WTC11 (cell line): ENCODE data around the gene AXL. TPM values are rescaled to one million over a fixed set of nuclear protein-coding genes. Genes with fewer than 3 reads are reported as not detected.
"Not testable (repeated sequence)": the region's sequence is repeated elsewhere in the genome, so short reads cannot be mapped to it uniquely, and the experiment has no call there.

ENCODE experiments used
- ATAC-seq: fragments of 200-7000 bp; cut with Tn5 transposase; 2 replicates; pipeline ENCODE4 v1.10.0; 2021; ENCODE audit warnings: mild to moderate bottlenecking, moderate library complexity
- CTCF ChIA-PET: fragments of 300-600 bp; sonication (Branson Sonifier 250); formaldehyde crosslinking; loops from one replicate; lab custom pipeline; 2021; ENCODE audit warnings: antibody characterized with exemption; lab: Charles Lee
- POLR2A ChIA-PET: fragments of 350-600 bp; sonication (Branson Sonifier 250); formaldehyde crosslinking; loops from one replicate; lab custom pipeline; 2021; ENCODE audit warnings: antibody characterized with exemption; lab: Charles Lee
- DNase-seq: peaks from one replicate; pipeline ENCODE4 v3.0.0; 2021; ENCODE audit warnings: low spot score
- H3K27ac Mint-ChIP-seq: 2 replicates; pipeline ENCODE4 v1.8.0; 2021; ENCODE audit warnings: mixed read lengths
- H3K27me3 Mint-ChIP-seq: 2 replicates; pipeline ENCODE4 v1.8.0; 2021; ENCODE audit warnings: low read depth, mild to moderate bottlenecking, moderate library complexity, mixed read lengths
- H3K36me3 Mint-ChIP-seq: 2 replicates; pipeline ENCODE4 v1.8.0; 2021; ENCODE audit warnings: mixed read lengths
- H3K4me1 Mint-ChIP-seq: 2 replicates; pipeline ENCODE4 v1.8.0; 2022; ENCODE audit warnings: mixed read lengths
- H3K4me3 Mint-ChIP-seq: 2 replicates; pipeline ENCODE4 v1.8.0; 2021; ENCODE audit warnings: mild to moderate bottlenecking, moderate library complexity, mixed read lengths
- H3K9me3 Mint-ChIP-seq: 2 replicates; pipeline ENCODE4 v1.8.0; 2021; ENCODE audit warnings: mixed read lengths
- AR ChIP-seq: fragments of 250-450 bp; sonication (Bioruptor Pico); IDR thresholded peaks from 2 replicates; pipeline ENCODE4 v1.9.0; 2021; ENCODE audit warnings: mild to moderate bottlenecking
- ATF3 ChIP-seq: sonication (generic); formaldehyde crosslinking; conservative IDR thresholded peaks from 2 replicates; pipeline ENCODE4 v1.8.1; 2022; ENCODE audit warnings: mild to moderate bottlenecking, missing genetic modification reagents
- CREM ChIP-seq: sonication (generic); formaldehyde crosslinking; IDR thresholded peaks from 2 replicates; pipeline ENCODE4 v1.8.1; 2022; ENCODE audit warnings: mild to moderate bottlenecking, missing genetic modification reagents, moderate library complexity
- CTCF ChIP-seq: fragments of 200-600 bp; IDR thresholded peaks from 2 replicates; pipeline ENCODE4 v1.8.0; 2022; ENCODE audit warnings: antibody characterized with exemption
- ESRRA ChIP-seq: sonication (generic); formaldehyde crosslinking; IDR thresholded peaks from 2 replicates; pipeline ENCODE4 v1.8.1; 2022; ENCODE audit warnings: mild to moderate bottlenecking, missing genetic modification reagents, borderline replicate concordance
- FOXP4 ChIP-seq: sonication (generic); formaldehyde crosslinking; IDR thresholded peaks from 2 replicates; pipeline ENCODE4 v1.8.0; 2022; ENCODE audit warnings: mild to moderate bottlenecking, missing genetic modification reagents
- JAZF1 ChIP-seq: fragments of 250-450 bp; sonication (Bioruptor Pico); IDR thresholded peaks from 2 replicates; pipeline ENCODE4 v1.9.0; 2021; ENCODE audit warnings: moderate library complexity, mild to moderate bottlenecking, inconsistent platforms
- MAX ChIP-seq: sonication (generic); formaldehyde crosslinking; IDR thresholded peaks from 2 replicates; pipeline ENCODE4 v1.8.0; 2022; ENCODE audit warnings: mild to moderate bottlenecking, missing genetic modification reagents
- NFE2L1 ChIP-seq: sonication (generic); formaldehyde crosslinking; IDR thresholded peaks from 2 replicates; pipeline ENCODE4 v1.8.1; 2023; ENCODE audit warnings: missing genetic modification reagents
- NR2C2 ChIP-seq: sonication (generic); formaldehyde crosslinking; IDR thresholded peaks from 2 replicates; pipeline ENCODE4 v1.8.0; 2022; ENCODE audit warnings: mild to moderate bottlenecking, missing genetic modification reagents
- RELA ChIP-seq: sonication (generic); formaldehyde crosslinking; IDR thresholded peaks from 2 replicates; pipeline ENCODE4 v1.8.1; 2022; ENCODE audit warnings: missing genetic modification reagents, mild to moderate bottlenecking, borderline replicate concordance
- SMAD4 ChIP-seq: sonication (generic); formaldehyde crosslinking; IDR thresholded peaks from 2 replicates; pipeline ENCODE4 v1.8.0; 2022; ENCODE audit warnings: mild to moderate bottlenecking, missing genetic modification reagents
- SP1 ChIP-seq: sonication (generic); formaldehyde crosslinking; conservative IDR thresholded peaks from 2 replicates; pipeline ENCODE4 v1.8.1; 2022; ENCODE audit warnings: missing genetic modification reagents
- TCF7 ChIP-seq: sonication (generic); formaldehyde crosslinking; IDR thresholded peaks from 2 replicates; pipeline ENCODE4 v1.8.0; 2022; ENCODE audit warnings: mild to moderate bottlenecking, low read depth, missing genetic modification reagents, moderate library complexity
- ZMAT4 ChIP-seq: fragments of 250-450 bp; sonication (Bioruptor Pico); IDR thresholded peaks from 2 replicates; pipeline ENCODE4 v1.9.0; 2021; ENCODE audit warnings: mild to moderate bottlenecking
- ZNF532 ChIP-seq: fragments of 250-450 bp; sonication (Bioruptor Pico); IDR thresholded peaks from 2 replicates; pipeline ENCODE4 v1.9.0; 2021; ENCODE audit warnings: mild to moderate bottlenecking, borderline replicate concordance
- total RNA-seq: library from RNA; stranded (reverse); gene quantifications from 3 replicates; pipeline ENCODE4 v1.2.3, GENCODE V29; 2021

The AXL gene
- total RNA-seq, 1 experiment from 2014 or later: 25.0 TPM

GRCh38 chr19:41204338-41204737, 14.7 kb upstream of the AXL start:
- DNase-seq (peak; percentile 89), ATAC-seq (peak; percentile 94)
- H3K27me3 Mint-ChIP-seq, H3K4me3 Mint-ChIP-seq, H3K9me3 Mint-ChIP-seq, H3K4me1 Mint-ChIP-seq: not testable (repeated sequence)
- CTCF ChIA-PET: interaction anchor here (0.6 to 3.4 kb wide), 44 partner anchors 8 to 1950 kb away, joined by 3 to 95 read pairs (median 4); partner anchors contain the start of genes AXL, B9D2, CYP2S1 and HNRNPUL1
- POLR2A ChIA-PET: interaction anchor here (0.6 to 1.1 kb wide), 6 partner anchors 55 to 522 kb away, joined by 3 to 12 read pairs (median 3); partner anchors contain the start of gene HNRNPUL1
- peaks cover 59% of the 10 kb centered on the region for H3K36me3 Mint-ChIP-seq
- TF ChIP-seq CTCF: peak; percentile 86
- peak overlapping the region; percentile 98 for H3K27ac Mint-ChIP-seq

- TF ChIP-seq ESRRA (CRISPR knock-in tag) (no peak), JAZF1 (CRISPR knock-in tag) (no peak), RELA (no peak), SMAD4 (CRISPR knock-in tag) (no peak), CREM (CRISPR knock-in tag) (no peak), TCF7 (CRISPR knock-in tag) (no peak), AR (CRISPR knock-in tag) (no peak)
- no peaks in the 10 kb centered on the region for H3K9me3 Mint-ChIP-seq
- no peak overlapping the region for H3K27ac Mint-ChIP-seq
- CTCF ChIA-PET: no interaction called here
- peaks cover 2% of the 10 kb centered on the region for H3K4me1 Mint-ChIP-seq
- POLR2A ChIA-PET: no interaction called here
- no peaks in the 10 kb centered on the region for H3K27me3 Mint-ChIP-seq
- peaks cover 49% of the 10 kb centered on the region for H3K36me3 Mint-ChIP-seq
- DNase-seq (no peak), ATAC-seq (no peak)
- H3K4me3 Mint-ChIP-seq: no peak overlapping the region
Observed at GRCh38 chr19:41205995-41206394, 13.0 kb upstream of the AXL start.

GRCh38 chr19:41206456-41206855, 12.6 kb upstream of the AXL start:
- Mint-ChIP-seq H3K9me3 (no peaks in the 10 kb centered on the region), H3K27me3 (no peaks in the 10 kb centered on the region), H3K4me3 (no peak overlapping the region), H3K36me3 (peaks cover 45% of the 10 kb centered on the region)
- POLR2A ChIA-PET: no interaction called here
- DNase-seq: no peak
- CTCF ChIA-PET: no interaction called here
- TF ChIP-seq ATF3: no peak
- no peak for TF ChIP-seq MAX
- TF ChIP-seq SP1 (CRISPR knock-in tag): no peak
- no peak for TF ChIP-seq NR2C2 (CRISPR knock-in tag)
- TF ChIP-seq NFE2L1: no peak
- no peak for TF ChIP-seq ZNF532
- TF ChIP-seq FOXP4 (CRISPR knock-in tag): no peak
- TF ChIP-seq ZMAT4: no peak
- TF ChIP-seq, all 79 proteins: peak for 0
- peaks cover 2% of the 10 kb centered on the region for H3K4me1 Mint-ChIP-seq
- H3K27ac Mint-ChIP-seq: peak overlapping the region; percentile 54; the same call in 1 of the 2 replicates
- ATAC-seq: no peak
